ENCODE results near the gene METTL26.
A peak's percentile ranks its signal among the peaks of the same experiment; 100 is the strongest.

METTL26 gene

GRCh38 chr16:641326-642188 lies 5.5 kb upstream of the METTL26 start, which contains the start of gene MCRIP2:
Gene MCRIP2 (plus strand): TSS chr16:641828. CDS start chr16:641992, 164 bp downstream.
- DNase-seq, result peak in 53 of 58 donors; percentile 33 to 84 (median 70)

- no peak for DNase-seq
These were observed 4.5 kb upstream of the METTL26 start for GRCh38 chr16:640614-641013.

- DNase-seq, result no peak
These were observed 2.7 kb upstream of the METTL26 start for GRCh38 chr16:638836-639235.

GRCh38 chr16:638034-638543 lies 2.0 kb upstream of the METTL26 start:
- no peak for DNase-seq

- DNase-seq, result peak in 49 of 58 donors; percentile 15 to 99 (median 95)
These were observed 1.2 kb upstream of the METTL26 start for GRCh38 chr16:637081-638018.

- DNase-seq, result peak in 3 of 58 donors; percentile 11 to 29 (median 27)
These were observed 416 bp downstream of the METTL26 start for GRCh38 chr16:635573-636205.

GRCh38 chr16:634996-635395 lies 1.1 kb downstream of the METTL26 start:
- no peak for DNase-seq

GRCh38 chr16:634051-634670 lies 1.9 kb downstream of the METTL26 start:
- no peak for DNase-seq

GRCh38 chr16:633336-634050 lies 2.6 kb downstream of the METTL26 start:
- DNase-seq, result no peak

GRCh38 chr16:632486-633335 lies 3.4 kb downstream of the METTL26 start:
- no peak for DNase-seq

- DNase-seq, result no peak
These were observed 4.2 kb downstream of the METTL26 start for GRCh38 chr16:631808-632358.

GRCh38 chr16:630815-631405 lies 5.2 kb downstream of the METTL26 start, which contains the start of gene WFIKKN1:
Gene WFIKKN1 (plus strand): TSS chr16:630985. CDS start chr16:631254, 269 bp downstream.
- peak in 1 of 58 donors; percentile 41 for DNase-seq

- no peak for DNase-seq
These were observed 5.8 kb downstream of the METTL26 start for GRCh38 chr16:630249-630814.

- peak in 1 of 58 donors; percentile 59 for DNase-seq
These were observed 6.3 kb downstream of the METTL26 start for GRCh38 chr16:629833-630248.

GRCh38 chr16:629185-629832 lies 6.8 kb downstream of the METTL26 start:
- DNase-seq, result peak in 1 of 58 donors; percentile 59

- no peak for DNase-seq
These were observed 7.6 kb downstream of the METTL26 start for GRCh38 chr16:628321-629061.
